GM18499 (cell line): ENCODE measurements around the gene IQSEC1.

ENCODE experiments used
- ATAC-seq: cut with Tn5 transposase; IDR thresholded peaks from one replicate; pipeline ENCODE4 v1.9.1; 2021; ENCODE audit warnings: moderate number of reproducible peaks; ENCODE audit not compliant: insufficient read depth, unreplicated experiment

IQSEC1 gene

GRCh38 chr3:13034861-13035260 lies 38.4 kb downstream of the IQSEC1 start:
- ATAC-seq: no peak

DNA sequence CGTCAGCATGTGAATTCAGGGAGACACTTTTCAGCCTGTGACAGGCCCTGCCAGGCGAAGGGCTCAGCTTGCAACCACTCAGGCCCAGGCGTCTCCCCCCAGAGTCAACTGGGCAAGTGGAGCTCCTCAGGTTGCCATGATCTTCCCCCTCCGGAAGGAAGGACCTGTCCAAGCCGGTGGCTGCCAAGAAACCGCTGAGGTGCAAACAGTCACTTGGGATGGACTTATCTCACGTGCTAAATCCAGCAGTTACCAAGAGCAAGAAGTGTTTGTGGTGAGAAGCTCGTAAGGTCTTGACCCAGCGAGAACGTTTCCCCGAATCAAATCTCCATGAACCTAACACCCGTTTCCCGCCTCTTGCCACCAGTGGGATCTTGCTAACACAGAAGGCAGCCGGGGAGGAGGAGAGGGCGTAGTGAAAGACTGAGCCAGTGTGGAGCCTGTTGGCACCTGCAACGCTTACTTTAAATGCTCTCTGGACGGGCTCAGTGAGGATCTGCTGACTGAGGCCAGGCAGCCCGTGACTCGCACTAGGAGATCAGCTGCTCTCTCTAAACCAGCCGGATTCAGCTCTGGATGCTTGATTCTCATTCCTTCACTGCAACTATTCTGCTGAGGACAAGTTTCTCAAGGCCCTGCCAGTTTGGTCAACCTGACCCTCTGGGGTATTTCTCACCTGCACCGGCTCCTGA lies 39.0 kb downstream of the IQSEC1 start:
- ATAC-seq: no peak

DNA sequence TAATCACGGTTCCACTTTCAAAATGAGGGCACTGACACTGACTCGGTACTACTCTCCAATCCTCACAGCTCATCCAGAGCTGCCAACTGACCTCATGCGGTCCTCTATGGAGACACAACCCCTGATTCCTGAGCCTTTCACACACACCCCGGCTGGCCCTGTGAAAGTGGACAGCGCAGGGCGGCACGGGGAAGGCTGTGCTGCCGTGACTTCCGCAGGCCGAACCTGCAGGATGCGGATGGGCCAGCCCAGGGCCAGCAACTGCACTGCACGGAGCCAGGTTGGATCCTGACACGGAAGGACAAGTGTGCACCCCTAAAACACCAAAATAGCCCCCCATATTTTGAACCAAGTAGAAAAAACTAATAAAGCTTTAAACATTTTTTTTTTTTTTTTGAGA lies 41.0 kb downstream of the IQSEC1 start:
- no peak for ATAC-seq

- ATAC-seq: no peak
These were observed 41.6 kb downstream of the IQSEC1 start for GRCh38 chr3:13031621-13032020.

DNA sequence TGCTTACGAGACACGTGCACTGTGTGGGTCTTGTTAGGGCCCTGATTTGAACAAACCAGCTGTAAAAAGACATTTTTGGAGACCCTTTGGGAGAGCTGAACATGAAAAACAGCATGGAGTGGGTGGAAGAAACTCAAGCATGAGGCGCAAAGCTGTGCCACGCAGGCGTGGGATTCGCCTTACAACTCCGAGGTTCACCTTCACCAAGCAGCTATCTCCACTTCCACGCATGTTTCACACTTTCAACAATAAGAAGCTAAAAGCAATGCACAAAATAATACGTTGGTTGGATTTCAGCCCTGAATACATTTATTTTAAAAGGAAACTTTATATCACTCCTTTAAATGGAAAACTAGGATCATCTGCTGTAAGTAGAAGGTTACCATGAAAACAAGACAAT lies 42.5 kb downstream of the IQSEC1 start:
- ATAC-seq: no peak

- no peak for ATAC-seq
These were observed 45.0 kb downstream of the IQSEC1 start for GRCh38 chr3:13028010-13028821.

DNA sequence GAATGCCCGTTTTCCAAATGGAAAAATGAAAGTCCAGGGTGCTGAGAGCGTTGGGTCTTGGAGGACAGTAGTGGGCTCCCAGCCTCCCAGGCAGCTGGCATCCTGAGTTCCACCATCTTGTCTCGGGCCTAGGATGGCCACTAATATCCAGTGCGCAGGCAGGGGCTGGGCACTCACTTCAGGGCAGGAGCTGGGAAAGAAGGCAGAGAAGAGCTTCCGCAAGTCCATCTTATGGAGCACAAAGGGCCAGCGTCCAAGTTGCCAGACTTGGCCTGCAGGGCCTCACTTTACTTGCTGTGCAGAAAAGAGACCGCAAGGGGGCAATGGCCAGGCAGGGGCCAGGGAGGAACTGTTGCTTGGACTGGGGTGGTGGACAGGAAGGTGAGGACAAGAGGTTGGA lies 46.1 kb downstream of the IQSEC1 start:
- ATAC-seq: no peak

- no peak for ATAC-seq
These were observed 46.7 kb downstream of the IQSEC1 start for GRCh38 chr3:13026534-13026933.

GRCh38 chr3:13025778-13026518 lies 47.3 kb downstream of the IQSEC1 start:
- ATAC-seq: no peak

GRCh38 chr3:13025090-13025489 lies 48.1 kb downstream of the IQSEC1 start:
- ATAC-seq: no peak

- no peak for ATAC-seq
These were observed 48.5 kb downstream of the IQSEC1 start for GRCh38 chr3:13024765-13025065.

- ATAC-seq: no peak
These were observed 49.1 kb downstream of the IQSEC1 start for GRCh38 chr3:13023971-13024764.

DNA sequence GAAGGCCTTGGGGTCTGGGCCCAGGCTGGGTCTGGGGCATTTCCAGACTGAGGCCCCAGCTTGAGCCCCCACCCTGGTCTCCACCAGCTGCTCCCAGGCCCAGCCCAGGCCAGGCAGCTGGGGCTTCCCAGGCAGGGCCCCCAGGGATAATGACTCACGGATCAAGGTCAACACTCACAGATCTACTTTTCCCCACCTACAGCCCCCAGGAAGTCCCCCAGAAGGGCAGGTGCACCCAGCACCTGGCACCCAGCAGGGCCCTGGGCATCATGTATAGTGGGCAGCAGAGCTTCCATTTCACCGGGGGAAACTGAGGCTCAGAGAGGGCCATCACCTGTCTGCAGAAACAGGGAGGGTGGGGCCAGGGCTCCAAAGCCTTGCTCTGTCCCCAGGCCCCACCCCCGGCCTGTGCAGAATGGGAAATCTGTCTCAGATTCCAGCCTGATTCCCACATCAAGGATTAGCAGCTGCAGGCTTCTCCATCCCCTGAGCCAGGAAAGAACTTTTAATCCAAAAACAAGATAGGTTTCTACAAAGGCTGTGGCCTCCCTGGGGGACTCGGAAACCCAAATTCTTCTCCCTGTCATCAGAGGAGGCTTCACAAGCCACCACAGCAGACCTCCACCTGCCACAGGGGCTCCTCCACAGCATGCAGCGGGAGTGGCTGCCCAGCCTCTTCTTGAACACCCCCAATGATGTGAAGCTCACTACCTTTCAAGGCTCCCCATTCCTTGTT lies 49.8 kb downstream of the IQSEC1 start:
- ATAC-seq: no peak

- ATAC-seq: no peak
These were observed 50.6 kb downstream of the IQSEC1 start for GRCh38 chr3:13022348-13023234.

- no peak for ATAC-seq
These were observed 51.8 kb downstream of the IQSEC1 start for GRCh38 chr3:13021141-13022114.

DNA sequence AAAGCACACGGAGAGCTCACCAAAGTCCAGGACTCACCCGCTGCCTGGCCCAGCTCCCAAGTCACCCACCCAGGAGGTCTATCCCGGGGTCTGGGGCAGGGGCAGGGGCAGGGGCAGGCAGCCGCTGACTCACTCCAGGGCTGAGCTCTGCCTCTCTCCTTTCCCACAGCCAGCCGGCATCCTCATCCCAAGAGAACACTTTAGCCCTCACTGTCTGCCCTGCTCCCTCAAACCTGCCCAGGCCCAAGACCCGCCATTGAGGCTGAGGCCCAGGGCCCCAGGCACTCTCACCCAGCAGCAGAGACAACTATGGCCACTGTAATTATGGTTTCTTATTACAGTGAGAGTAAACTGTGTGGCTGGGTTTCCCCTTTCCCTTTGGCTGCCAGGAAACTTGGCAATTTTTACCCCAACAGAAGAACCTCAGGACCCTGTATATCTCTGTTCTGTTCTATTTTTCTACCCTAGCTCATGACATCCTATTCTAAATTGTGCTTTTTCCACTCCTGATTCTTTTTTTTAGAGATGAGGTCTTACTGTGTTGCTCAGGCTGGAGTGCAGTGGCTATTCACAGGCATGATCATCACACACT lies 53.0 kb downstream of the IQSEC1 start:
- no peak for ATAC-seq
